Esophagus muscularis mucosa (tissue), 4 donors: ENCODE measurements around the gene NFRKB. TPM values are rescaled to one million over a fixed set of nuclear protein-coding genes. Genes with fewer than 3 reads are reported as not detected.
"Not testable (repeated sequence)": the region's sequence is repeated elsewhere in the genome, so short reads cannot be mapped to it uniquely, and the experiment has no call there.

Experiments
- DNase-seq: peaks from one replicate; pipeline ENCODE4 v3.0.0-alpha.2; 2017; ENCODE audit errors: extremely low spot score
- H3K27ac ChIP-seq, 4 donors: fragments of 200-600 bp; sonication (generic); replicated peaks in 1 of 4; 1 replicate in 3 of 4; 2 replicates in 1 of 4; pipeline ENCODE4 v1.5.1; 2016 to 2019; ENCODE audit warnings: mild to moderate bottlenecking in 1 of 4
- H3K27me3 ChIP-seq, 4 donors: fragments of 200-600 bp; sonication (generic); one replicate each; pipeline versions ENCODE4 v1.5.1 to v1.6.0; 2016 to 2019
- H3K36me3 ChIP-seq, 4 donors: fragments of 200-600 bp; sonication (generic); one replicate each; pipeline ENCODE4 v1.5.1; 2016 to 2019
- H3K4me1 ChIP-seq, 4 donors: fragments of 200-600 bp; sonication (generic); one replicate each; pipeline ENCODE4 v1.5.1; 2016 to 2019
- H3K4me3 ChIP-seq, 4 donors: fragments of 200-600 bp; sonication (generic); 1 replicate in 2 of 4; 2 replicates in 2 of 4; pipeline ENCODE4 v1.5.1; 2016 to 2019; ENCODE audit warnings: mild to moderate bottlenecking in 4 of 4, moderate library complexity in 1 of 4
- H3K9me3 ChIP-seq, 4 donors: fragments of 200-600 bp; sonication (generic); 1 replicate in 3 of 4; 2 replicates in 1 of 4; pipeline ENCODE4 v1.5.1; 2016 to 2019
- CTCF ChIP-seq, 3 experiments: fragments of 200-600 bp in 2 of 3; fragments of 450-650 bp in 1 of 3; sonication (generic) in 2 of 3; IDR thresholded peaks; one replicate each; pipeline ENCODE4 v1.5.1; 2017 to 2019; ENCODE audit warnings: antibody characterized with exemption in 3 of 3, mild to moderate bottlenecking in 2 of 3, moderate library complexity in 1 of 3
- EP300 ChIP-seq: sonication (generic); formaldehyde crosslinking; IDR thresholded peaks from one replicate; pipeline ENCODE4 v1.6.1; 2017; ENCODE audit warnings: antibody characterized with exemption
- POLR2A ChIP-seq: fragments of 450-650 bp; IDR thresholded peaks from one replicate; pipeline ENCODE4 v1.6.1; 2017; ENCODE audit warnings: antibody characterized with exemption, moderate library complexity, mild to moderate bottlenecking, low read depth
- POLR2AphosphoS5 ChIP-seq, 2 donors: sonication (generic); formaldehyde crosslinking; IDR thresholded peaks; one replicate each; pipeline ENCODE4 v1.6.1; 2017; ENCODE audit warnings: antibody characterized with exemption in 2 of 2
- WGBS: methylation state at CpG from one replicate; pipeline ENCODE4 v1.1.5; 2018; 5-methylcytosine and 5-hydroxymethylcytosine counted together
- intact Hi-C: fragments of 100-400 bp; cut with DNase I; formaldehyde crosslinking; loops from one replicate; pipeline ENCODE4 v1.15.1; 2023
- total RNA-seq, 4 donors: library from RNA; depleted of rRNA; stranded (reverse); fragments of >200 nt; gene quantifications; one replicate each; pipeline versions ENCODE4 v1.1.0 to v1.2.1, GENCODE V29; 2016

Gene NFRKB
- total RNA-seq, 4 donors from 2014 or later, result 15.0 to 33.5 (median 27.5) TPM

- Histone ChIP-seq H3K27ac (no peak overlapping the region), H3K9me3 (no peaks in the 10 kb centered on the region), H3K4me1 (peaks cover 6 to 9% (median 8%) of the 10 kb centered on the region in 4 donors), H3K4me3 (no peak overlapping the region), H3K27me3 (peaks cover 0 to 3% (median 0%) of the 10 kb centered on the region in 4 donors), H3K36me3 (peaks cover 0 to 2% (median 0%) of the 10 kb centered on the region in 4 donors)
- TF ChIP-seq POLR2A (no peak), EP300 (no peak), CTCF (IDR thresholded peaks at IDR 0.05) (no peak), POLR2AphosphoS5 (IDR thresholded peaks at IDR 0.05) (no peak)
- DNase-seq, result no peak
- intact Hi-C loops, result no loop called here
- WGBS, result 25% methylated on average over 10 of the region's 10 CpGs
Observed at GRCh38 chr11:129853518-129854231, 41.7 kb downstream of the NFRKB start.

- intact Hi-C loops, result no loop called here
- H3K4me1 ChIP-seq, result peaks cover 6 to 9% (median 8%) of the 10 kb centered on the region in 4 donors
- DNase-seq, result no peak
- no peaks in the 10 kb centered on the region for H3K36me3 ChIP-seq
- 89% methylated on average over 15 of the region's 15 CpGs for WGBS
- no peak for TF ChIP-seq CTCF (IDR thresholded peaks at IDR 0.05)
- no peak for TF ChIP-seq EP300
- no peak for TF ChIP-seq POLR2AphosphoS5 (IDR thresholded peaks at IDR 0.05)
- no peak for TF ChIP-seq POLR2A
- H3K27me3 ChIP-seq, result peaks cover 0 to 3% (median 0%) of the 10 kb centered on the region in 4 donors
- H3K27ac ChIP-seq, result no peak overlapping the region
- H3K9me3 ChIP-seq, result no peaks in the 10 kb centered on the region
- H3K4me3 ChIP-seq, result no peak overlapping the region
Observed at GRCh38 chr11:129852125-129852740, 43.1 kb downstream of the NFRKB start.

GRCh38 chr11:129849447-129850130 is 45.8 kb downstream of the NFRKB start:
- TF ChIP-seq EP300 (no peak), CTCF (IDR thresholded peaks at IDR 0.05) (no peak), POLR2AphosphoS5 (IDR thresholded peaks at IDR 0.05) (no peak), POLR2A (no peak)
- WGBS, result 88% methylated on average over 15 of the region's 15 CpGs
- Histone ChIP-seq H3K36me3 (no peaks in the 10 kb centered on the region), H3K9me3 (no peaks in the 10 kb centered on the region), H3K27ac (no peak overlapping the region), H3K4me1 (peaks cover 6 to 20% (median 12%) of the 10 kb centered on the region in 4 donors), H3K27me3 (peaks cover 0 to 3% (median 0%) of the 10 kb centered on the region in 4 donors), H3K4me3 (no peak overlapping the region)
- intact Hi-C loops, result no loop called here
- DNase-seq, result no peak

- H3K27ac ChIP-seq, H3K36me3 ChIP-seq, intact Hi-C loops, H3K9me3 ChIP-seq, H3K27me3 ChIP-seq, H3K4me3 ChIP-seq, DNase-seq: not testable (repeated sequence)
- H3K4me1 ChIP-seq, result peaks cover 0 to 12% (median 3%) of the 10 kb centered on the region in 4 donors
- 73% methylated on average over 1 of the region's 3 CpGs for WGBS
Observed at GRCh38 chr11:129847361-129847760, 48.0 kb downstream of the NFRKB start.
